ENCODE results near the gene LIN28A. TPM values are rescaled to one million over a fixed set of nuclear protein-coding genes. Genes with fewer than 3 reads are reported as not detected.
"Not testable (repeated sequence)": the region's sequence is repeated elsewhere in the genome, so short reads cannot be mapped to it uniquely, and the experiment has no call there.

Gene LIN28A
- total and polyA plus RNA-seq, 4 experiments from 2014 or later, result not detected

GRCh38 chr1:26384076-26384475 is 26.5 kb upstream of the LIN28A start:
- no peak overlapping the region for H3K27ac ChIP-seq (ENCODE audit: low read depth, low read length)
- POLR2A ChIA-PET (ENCODE audit: partially characterized antibody), result interaction anchor here (1.1 kb wide), 1 partner anchor 96 kb away, joined by 3 read pairs; no protein-coding TSS in a partner anchor
- H3K4me3 Mint-ChIP-seq, result peak overlapping the region in 7 of 8 donors; percentile 31 to 70 (median 38)
- H3K4me1 ChIP-seq (ENCODE audit: insufficient read depth, low read length), result peaks cover 74% of the 10 kb centered on the region
- DNase-seq, result no peak
- H3K9me3 ChIP-seq (ENCODE audit: control insufficient read depth in 1 of 2, low read length in 2 of 2), result no peaks in the 10 kb centered on the region
- no peaks in the 10 kb centered on the region for H3K9me3 Mint-ChIP-seq
- no peak overlapping the region for H3K4me3 ChIP-seq (ENCODE audit: low read length in 2 of 2)
- no peaks in the 10 kb centered on the region for H3K27me3 ChIP-seq (ENCODE audit: insufficient read depth, low read length)
- H3K4me1 Mint-ChIP-seq, result peaks cover 26 to 68% (median 45%) of the 10 kb centered on the region in 4 donors
- intact Hi-C loops (cut with micrococcal nuclease), result no loop called here
- peak overlapping the region; percentile 8 to 82 (median 66) for H3K27ac Mint-ChIP-seq
- no peaks in the 10 kb centered on the region for H3K36me3 ChIP-seq (ENCODE audit: insufficient read depth, low read length)
- CTCF ChIA-PET (ENCODE audit: partially characterized antibody), result interaction anchor here (0.7 kb wide), 1 partner anchor 214 kb away, joined by 3 read pairs; no protein-coding TSS in a partner anchor
- no peaks in the 10 kb centered on the region for H3K27me3 Mint-ChIP-seq
- H3K36me3 Mint-ChIP-seq, result no peaks in the 10 kb centered on the region

GRCh38 chr1:26385063-26385462 is 25.6 kb upstream of the LIN28A start:
- H3K27me3 Mint-ChIP-seq; H3K27ac ChIP-seq (ENCODE audit: low read depth, low read length); H3K27me3 ChIP-seq (ENCODE audit: insufficient read depth, low read length); H3K9me3 ChIP-seq (ENCODE audit: control insufficient read depth in 1 of 2, low read length in 2 of 2); H3K36me3 ChIP-seq (ENCODE audit: insufficient read depth, low read length); H3K36me3 Mint-ChIP-seq; H3K4me3 ChIP-seq (ENCODE audit: low read length in 2 of 2); DNase-seq; H3K9me3 Mint-ChIP-seq; intact Hi-C loops (cut with micrococcal nuclease): not testable (repeated sequence)
- peaks cover 74% of the 10 kb centered on the region for H3K4me1 ChIP-seq (ENCODE audit: insufficient read depth, low read length)
- POLR2A ChIA-PET (ENCODE audit: partially characterized antibody), result interaction anchor here (0.7 to 1.6 kb wide), 3 partner anchors 12 to 67 kb away, joined by 3 to 4 read pairs (median 4); partner anchors contain the start of gene CD52
- Mint-ChIP-seq H3K4me1 (peaks cover 27 to 65% (median 47%) of the 10 kb centered on the region in 4 donors), H3K27ac (peak overlapping the region in 2 of 7 donors; percentile 35 to 76), H3K4me3 (peak overlapping the region in 7 of 8 donors; percentile 36 to 71 (median 55))
- CTCF ChIA-PET (ENCODE audit: partially characterized antibody), result interaction anchor here (0.6 to 1.3 kb wide), 3 partner anchors 21 to 264 kb away, joined by 3 to 4 read pairs (median 3); no protein-coding TSS in a partner anchor

- CTCF ChIA-PET (ENCODE audit: partially characterized antibody), result interaction anchor here (1.1 to 5.0 kb wide), 4 partner anchors 21 to 111 kb away, joined by 3 to 63 read pairs (median 6); partner anchors contain the start of gene SH3BGRL3
- H3K4me3 Mint-ChIP-seq, result no peak overlapping the region
- Histone ChIP-seq H3K4me1 (ENCODE audit: insufficient read depth, low read length) (peaks cover 79% of the 10 kb centered on the region), H3K36me3 (ENCODE audit: insufficient read depth, low read length) (no peaks in the 10 kb centered on the region), H3K27me3 (ENCODE audit: insufficient read depth, low read length) (no peaks in the 10 kb centered on the region), H3K27ac (ENCODE audit: low read depth, low read length) (no peak overlapping the region), H3K9me3 (ENCODE audit: control insufficient read depth in 1 of 2, low read length in 2 of 2) (no peaks in the 10 kb centered on the region), H3K4me3 (ENCODE audit: low read length in 2 of 2) (no peak overlapping the region)
- H3K27me3 Mint-ChIP-seq, result no peaks in the 10 kb centered on the region
- H3K36me3 Mint-ChIP-seq, result no peaks in the 10 kb centered on the region
- no peaks in the 10 kb centered on the region for H3K9me3 Mint-ChIP-seq
- POLR2A ChIA-PET (ENCODE audit: partially characterized antibody), result interaction anchor here (1.5 to 1.9 kb wide), 4 partner anchors 10 to 106 kb away, joined by 3 to 6 read pairs (median 6); partner anchors contain the start of gene ZNF683
- DNase-seq, result no peak
- intact Hi-C loops (cut with micrococcal nuclease), result no loop called here
- H3K4me1 Mint-ChIP-seq, result peaks cover 29 to 59% (median 47%) of the 10 kb centered on the region in 4 donors
- no peak overlapping the region for H3K27ac Mint-ChIP-seq
Measured at GRCh38 chr1:26387447-26387846, 23.2 kb upstream of the LIN28A start.

- no peaks in the 10 kb centered on the region for H3K9me3 ChIP-seq (ENCODE audit: control insufficient read depth in 1 of 2, low read length in 2 of 2)
- Mint-ChIP-seq H3K36me3 (no peaks in the 10 kb centered on the region), H3K27me3 (no peaks in the 10 kb centered on the region), H3K4me3 (no peak overlapping the region), H3K27ac (peak overlapping the region in 2 of 7 donors; percentile 6 to 32), H3K4me1 (peaks cover 29 to 58% (median 42%) of the 10 kb centered on the region in 4 donors), H3K9me3 (no peaks in the 10 kb centered on the region)
- H3K36me3 ChIP-seq (ENCODE audit: insufficient read depth, low read length), result no peaks in the 10 kb centered on the region
- no peak overlapping the region for H3K27ac ChIP-seq (ENCODE audit: low read depth, low read length)
- H3K27me3 ChIP-seq (ENCODE audit: insufficient read depth, low read length), result no peaks in the 10 kb centered on the region
- peaks cover 67% of the 10 kb centered on the region for H3K4me1 ChIP-seq (ENCODE audit: insufficient read depth, low read length)
- intact Hi-C loops (cut with micrococcal nuclease), result no loop called here
- H3K4me3 ChIP-seq (ENCODE audit: low read length in 2 of 2), result no peak overlapping the region
- DNase-seq, result no peak
- ChIA-PET POLR2A (ENCODE audit: partially characterized antibody) (interaction anchor here (0.9 to 5.5 kb wide), 7 partner anchors 10 to 113 kb away, joined by 3 to 54 read pairs (median 5); no protein-coding TSS in a partner anchor), CTCF (ENCODE audit: partially characterized antibody) (interaction anchor here (0.7 to 5.8 kb wide), 11 partner anchors 8 to 112 kb away, joined by 3 to 73 read pairs (median 4); partner anchors contain the start of genes SH3BGRL3 and ZNF683)
Measured at GRCh38 chr1:26388791-26389445, 21.7 kb upstream of the LIN28A start.

- no peaks in the 10 kb centered on the region for H3K27me3 ChIP-seq (ENCODE audit: insufficient read depth, low read length)
- peak overlapping the region in 1 of 7 donors; percentile 23 for H3K27ac Mint-ChIP-seq
- ChIA-PET CTCF (ENCODE audit: partially characterized antibody) (interaction anchor here (1.2 to 9.0 kb wide), 11 partner anchors 14 to 155 kb away, joined by 4 to 121 read pairs (median 15); partner anchors contain the start of genes CD52, CEP85, SH3BGRL3 and ZNF683), POLR2A (ENCODE audit: partially characterized antibody) (interaction anchor here (1.7 to 5.5 kb wide), 5 partner anchors 11 to 114 kb away, joined by 5 to 54 read pairs (median 12); no protein-coding TSS in a partner anchor)
- H3K4me1 ChIP-seq (ENCODE audit: insufficient read depth, low read length), result peaks cover 59% of the 10 kb centered on the region
- H3K9me3 ChIP-seq (ENCODE audit: control insufficient read depth in 1 of 2, low read length in 2 of 2), result no peaks in the 10 kb centered on the region
- no peaks in the 10 kb centered on the region for H3K36me3 ChIP-seq (ENCODE audit: insufficient read depth, low read length)
- peaks cover 25 to 51% (median 35%) of the 10 kb centered on the region in 4 donors for H3K4me1 Mint-ChIP-seq
- no peak overlapping the region for H3K4me3 ChIP-seq (ENCODE audit: low read length in 2 of 2)
- intact Hi-C loops (cut with micrococcal nuclease), result loop anchor here (2.0 to 5.0 kb wide), 2 partner anchors 105 to 222 kb away; partner anchors contain the start of genes C1orf232 and ZNF593
- H3K9me3 Mint-ChIP-seq, result no peaks in the 10 kb centered on the region
- H3K27ac ChIP-seq (ENCODE audit: low read depth, low read length), result no peak overlapping the region
- DNase-seq, result no peak
- H3K36me3 Mint-ChIP-seq, result no peaks in the 10 kb centered on the region
- H3K4me3 Mint-ChIP-seq, result peak overlapping the region in 1 of 8 donors; percentile 38
- no peaks in the 10 kb centered on the region for H3K27me3 Mint-ChIP-seq
Measured at GRCh38 chr1:26389604-26390247, 20.9 kb upstream of the LIN28A start.

- peak; percentile 52 to 63 (median 56) for DNase-seq
- no peaks in the 10 kb centered on the region for H3K9me3 Mint-ChIP-seq
- peaks cover 24 to 40% (median 28%) of the 10 kb centered on the region in 4 donors for H3K4me1 Mint-ChIP-seq
- no peak overlapping the region for H3K4me3 ChIP-seq (ENCODE audit: low read length in 2 of 2)
- CTCF ChIA-PET (ENCODE audit: partially characterized antibody), result interaction anchor here (0.6 to 9.0 kb wide), 17 partner anchors 11 to 156 kb away, joined by 3 to 121 read pairs (median 14); partner anchors contain the start of genes CD52, CEP85, SH3BGRL3 and ZNF683
- POLR2A ChIA-PET (ENCODE audit: partially characterized antibody), result interaction anchor here (0.7 to 5.9 kb wide), 16 partner anchors 10 to 116 kb away, joined by 3 to 54 read pairs (median 6); partner anchors contain the start of genes SH3BGRL3 and ZNF683
- H3K27me3 ChIP-seq (ENCODE audit: insufficient read depth, low read length), result no peaks in the 10 kb centered on the region
- peaks cover 42% of the 10 kb centered on the region for H3K4me1 ChIP-seq (ENCODE audit: insufficient read depth, low read length)
- H3K27ac ChIP-seq (ENCODE audit: low read depth, low read length), result no peak overlapping the region
- no peaks in the 10 kb centered on the region for H3K36me3 Mint-ChIP-seq
- H3K9me3 ChIP-seq (ENCODE audit: control insufficient read depth in 1 of 2, low read length in 2 of 2), result no peaks in the 10 kb centered on the region
- intact Hi-C loops (cut with micrococcal nuclease), result loop anchor here (1.0 to 5.0 kb wide), 6 partner anchors 28 to 224 kb away; partner anchors contain the start of genes C1orf232 and ZNF593
- peak overlapping the region in 3 of 7 donors; percentile 51 to 75 (median 59) for H3K27ac Mint-ChIP-seq
- peak overlapping the region in 2 of 8 donors; percentile 1 to 43 for H3K4me3 Mint-ChIP-seq
- no peaks in the 10 kb centered on the region for H3K27me3 Mint-ChIP-seq
- H3K36me3 ChIP-seq (ENCODE audit: insufficient read depth, low read length), result no peaks in the 10 kb centered on the region
Measured at GRCh38 chr1:26391450-26391849, 19.2 kb upstream of the LIN28A start.
